ENCODE data around the gene HOXA7. TPM values are rescaled to one million over a fixed set of nuclear protein-coding genes. Genes with fewer than 3 reads are reported as not detected.

The HOXA7 gene
- total RNA-seq, 1 donor from 2014 or later = 1.6 TPM

- H3K9ac ChIP-seq (ENCODE audit: low read depth in 1 of 3, low read length in 3 of 3) = peak overlapping the region in 1 of 3 donors; percentile 29
These were observed 37.0 kb downstream of the HOXA7 start for GRCh38 chr7:27119412-27119911.

GRCh38 chr7:27118580-27118979 lies 37.9 kb downstream of the HOXA7 start:
- no peaks in the 10 kb centered on the region for H3K27me3 ChIP-seq (ENCODE audit: control insufficient read depth in 3 of 3, insufficient read depth in 3 of 3, low read length in 3 of 3)

More at GRCh38 chr7:27119412-27119911, 37.0 kb downstream of the HOXA7 start:
- no peaks in the 10 kb centered on the region for H3K9me3 ChIP-seq (ENCODE audit: control insufficient read depth in 3 of 3, low read length in 3 of 3)
- no peaks in the 10 kb centered on the region for H3K27me3 ChIP-seq (ENCODE audit: control insufficient read depth in 3 of 3, insufficient read depth in 3 of 3, low read length in 3 of 3)
- peaks cover 11 to 29% (median 25%) of the 10 kb centered on the region in 3 donors for H3K4me1 ChIP-seq (ENCODE audit: control insufficient read depth in 3 of 3, insufficient read depth in 3 of 3, low read length in 3 of 3)
- no peak overlapping the region for H3K4me3 ChIP-seq (ENCODE audit: low read length in 3 of 3)
- H3K27ac ChIP-seq (ENCODE audit: low read depth, low read length) = no peak overlapping the region
- H3K36me3 ChIP-seq (ENCODE audit: control insufficient read depth in 3 of 3, insufficient read depth in 3 of 3, low read length in 3 of 3) = peaks cover 0 to 7% (median 2%) of the 10 kb centered on the region in 3 donors

GRCh38 chr7:27117887-27118491 lies 38.5 kb downstream of the HOXA7 start:
- H3K9ac ChIP-seq (ENCODE audit: low read depth in 1 of 3, low read length in 3 of 3) = peak overlapping the region in 2 of 3 donors; percentile 5 to 54
- no peaks in the 10 kb centered on the region for H3K9me3 ChIP-seq (ENCODE audit: control insufficient read depth in 3 of 3, low read length in 3 of 3)
- H3K36me3 ChIP-seq (ENCODE audit: control insufficient read depth in 3 of 3, insufficient read depth in 3 of 3, low read length in 3 of 3) = peaks cover 0 to 7% (median 2%) of the 10 kb centered on the region in 3 donors
- H3K27me3 ChIP-seq (ENCODE audit: control insufficient read depth in 3 of 3, insufficient read depth in 3 of 3, low read length in 3 of 3) = no peaks in the 10 kb centered on the region
- peak overlapping the region in 2 of 3 donors; percentile 22 to 23 for H3K4me3 ChIP-seq (ENCODE audit: low read length in 3 of 3)
- H3K4me1 ChIP-seq (ENCODE audit: control insufficient read depth in 3 of 3, insufficient read depth in 3 of 3, low read length in 3 of 3) = peaks cover 18 to 36% (median 34%) of the 10 kb centered on the region in 3 donors
- H3K27ac ChIP-seq (ENCODE audit: low read depth, low read length) = no peak overlapping the region

More at GRCh38 chr7:27118580-27118979, 37.9 kb downstream of the HOXA7 start:
- peaks cover 0 to 7% (median 2%) of the 10 kb centered on the region in 3 donors for H3K36me3 ChIP-seq (ENCODE audit: control insufficient read depth in 3 of 3, insufficient read depth in 3 of 3, low read length in 3 of 3)
- peak overlapping the region in 2 of 3 donors; percentile 5 to 54 for H3K9ac ChIP-seq (ENCODE audit: low read depth in 1 of 3, low read length in 3 of 3)
- H3K9me3 ChIP-seq (ENCODE audit: control insufficient read depth in 3 of 3, low read length in 3 of 3) = no peaks in the 10 kb centered on the region
- peak overlapping the region in 1 of 3 donors; percentile 23 for H3K4me3 ChIP-seq (ENCODE audit: low read length in 3 of 3)
- no peak overlapping the region for H3K27ac ChIP-seq (ENCODE audit: low read depth, low read length)
- peaks cover 14 to 33% (median 29%) of the 10 kb centered on the region in 3 donors for H3K4me1 ChIP-seq (ENCODE audit: control insufficient read depth in 3 of 3, insufficient read depth in 3 of 3, low read length in 3 of 3)

GRCh38 chr7:27116962-27117886 lies 39.3 kb downstream of the HOXA7 start:
- peak overlapping the region in 1 of 3 donors; percentile 16 for H3K9ac ChIP-seq (ENCODE audit: low read depth in 1 of 3, low read length in 3 of 3)
- H3K36me3 ChIP-seq (ENCODE audit: control insufficient read depth in 3 of 3, insufficient read depth in 3 of 3, low read length in 3 of 3) = peaks cover 0 to 7% (median 0%) of the 10 kb centered on the region in 3 donors
- peaks cover 21 to 41% (median 35%) of the 10 kb centered on the region in 3 donors for H3K4me1 ChIP-seq (ENCODE audit: control insufficient read depth in 3 of 3, insufficient read depth in 3 of 3, low read length in 3 of 3)
- no peaks in the 10 kb centered on the region for H3K27me3 ChIP-seq (ENCODE audit: control insufficient read depth in 3 of 3, insufficient read depth in 3 of 3, low read length in 3 of 3)
- no peak overlapping the region for H3K27ac ChIP-seq (ENCODE audit: low read depth, low read length)
- H3K4me3 ChIP-seq (ENCODE audit: low read length in 3 of 3) = peak overlapping the region in 1 of 3 donors; percentile 22
- no peaks in the 10 kb centered on the region for H3K9me3 ChIP-seq (ENCODE audit: control insufficient read depth in 3 of 3, low read length in 3 of 3)

GRCh38 chr7:27116031-27116961 lies 40.2 kb downstream of the HOXA7 start:
- Histone ChIP-seq H3K4me3 (ENCODE audit: low read length in 3 of 3) (no peak overlapping the region), H3K9me3 (ENCODE audit: control insufficient read depth in 3 of 3, low read length in 3 of 3) (no peaks in the 10 kb centered on the region), H3K27ac (ENCODE audit: low read depth, low read length) (no peak overlapping the region), H3K9ac (ENCODE audit: low read depth in 1 of 3, low read length in 3 of 3) (no peak overlapping the region), H3K36me3 (ENCODE audit: control insufficient read depth in 3 of 3, insufficient read depth in 3 of 3, low read length in 3 of 3) (peaks cover 0 to 5% (median 0%) of the 10 kb centered on the region in 3 donors), H3K27me3 (ENCODE audit: control insufficient read depth in 3 of 3, insufficient read depth in 3 of 3, low read length in 3 of 3) (no peaks in the 10 kb centered on the region), H3K4me1 (ENCODE audit: control insufficient read depth in 3 of 3, insufficient read depth in 3 of 3, low read length in 3 of 3) (peaks cover 22 to 48% (median 42%) of the 10 kb centered on the region in 3 donors)

GRCh38 chr7:27115221-27116026 lies 41.1 kb downstream of the HOXA7 start:
- peak overlapping the region in 1 of 3 donors; percentile 50 for H3K9ac ChIP-seq (ENCODE audit: low read depth in 1 of 3, low read length in 3 of 3)
- H3K27ac ChIP-seq (ENCODE audit: low read depth, low read length) = no peak overlapping the region
- H3K4me1 ChIP-seq (ENCODE audit: control insufficient read depth in 3 of 3, insufficient read depth in 3 of 3, low read length in 3 of 3) = peaks cover 26 to 48% (median 42%) of the 10 kb centered on the region in 3 donors
- peak overlapping the region in 2 of 3 donors; percentile 41 to 51 for H3K4me3 ChIP-seq (ENCODE audit: low read length in 3 of 3)
- no peaks in the 10 kb centered on the region for H3K27me3 ChIP-seq (ENCODE audit: control insufficient read depth in 3 of 3, insufficient read depth in 3 of 3, low read length in 3 of 3)
- no peaks in the 10 kb centered on the region for H3K9me3 ChIP-seq (ENCODE audit: control insufficient read depth in 3 of 3, low read length in 3 of 3)
- H3K36me3 ChIP-seq (ENCODE audit: control insufficient read depth in 3 of 3, insufficient read depth in 3 of 3, low read length in 3 of 3) = peaks cover 0 to 5% (median 0%) of the 10 kb centered on the region in 3 donors

GRCh38 chr7:27114881-27115220 lies 41.6 kb downstream of the HOXA7 start:
- peaks cover 0 to 5% (median 0%) of the 10 kb centered on the region in 3 donors for H3K36me3 ChIP-seq (ENCODE audit: control insufficient read depth in 3 of 3, insufficient read depth in 3 of 3, low read length in 3 of 3)
- peak overlapping the region in 2 of 3 donors; percentile 29 to 51 for H3K4me3 ChIP-seq (ENCODE audit: low read length in 3 of 3)
- H3K9me3 ChIP-seq (ENCODE audit: control insufficient read depth in 3 of 3, low read length in 3 of 3) = no peaks in the 10 kb centered on the region
- H3K27ac ChIP-seq (ENCODE audit: low read depth, low read length) = no peak overlapping the region
- H3K27me3 ChIP-seq (ENCODE audit: control insufficient read depth in 3 of 3, insufficient read depth in 3 of 3, low read length in 3 of 3) = no peaks in the 10 kb centered on the region
- no peak overlapping the region for H3K9ac ChIP-seq (ENCODE audit: low read depth in 1 of 3, low read length in 3 of 3)
- peaks cover 26 to 47% (median 38%) of the 10 kb centered on the region in 3 donors for H3K4me1 ChIP-seq (ENCODE audit: control insufficient read depth in 3 of 3, insufficient read depth in 3 of 3, low read length in 3 of 3)

- peaks cover 0 to 6% (median 0%) of the 10 kb centered on the region in 3 donors for H3K36me3 ChIP-seq (ENCODE audit: control insufficient read depth in 3 of 3, insufficient read depth in 3 of 3, low read length in 3 of 3)
- peak overlapping the region; percentile 45 to 71 (median 69) for H3K4me3 ChIP-seq (ENCODE audit: low read length in 3 of 3)
- no peaks in the 10 kb centered on the region for H3K9me3 ChIP-seq (ENCODE audit: control insufficient read depth in 3 of 3, low read length in 3 of 3)
- peak overlapping the region; percentile 69 for H3K27ac ChIP-seq (ENCODE audit: low read depth, low read length)
- H3K27me3 ChIP-seq (ENCODE audit: control insufficient read depth in 3 of 3, insufficient read depth in 3 of 3, low read length in 3 of 3) = no peaks in the 10 kb centered on the region
- peak overlapping the region; percentile 50 to 70 (median 69) for H3K9ac ChIP-seq (ENCODE audit: low read depth in 1 of 3, low read length in 3 of 3)
- peaks cover 28 to 43% (median 34%) of the 10 kb centered on the region in 3 donors for H3K4me1 ChIP-seq (ENCODE audit: control insufficient read depth in 3 of 3, insufficient read depth in 3 of 3, low read length in 3 of 3)
These were observed 42.3 kb downstream of the HOXA7 start for GRCh38 chr7:27113991-27114769.
